Panc1 (cell line): ENCODE data around the gene EIF4G3. TPM values are rescaled to one million over a fixed set of nuclear protein-coding genes. Genes with fewer than 3 reads are reported as not detected.

Source experiments
- ATAC-seq: fragments of 200-7000 bp; cut with Tn5 transposase; 2 replicates; pipeline ENCODE4 v1.9.1; 2020; ENCODE audit warnings: mild to moderate bottlenecking, moderate library complexity
- BruUV-seq: library from RNA; stranded (reverse); fragments of 400-500 nt; replicated peaks from 2 replicates; lab custom pipeline; 2021; lab: Mats Ljungman, UMichigan
- CTCF ChIA-PET: fragments of 300-600 bp; sonication (Branson Sonifier 250); formaldehyde crosslinking; loops from one replicate; lab custom pipeline; 2022; ENCODE audit warnings: antibody characterized with exemption; lab: Charles Lee
- POLR2A ChIA-PET: fragments of 300-600 bp; sonication (Branson Sonifier 250); formaldehyde crosslinking; loops from one replicate; lab custom pipeline; 2022; ENCODE audit warnings: antibody characterized with exemption; lab: Charles Lee
- DNase-seq: peaks from one replicate; pipeline ENCODE4 v3.0.0-alpha.2; 2010; ENCODE audit warnings: low read depth, low spot score
- H3K27ac ChIP-seq: 2 replicates; pipeline ENCODE4 v1.5.1; 2011; ENCODE audit warnings: mild to moderate bottlenecking, low read length, inconsistent platforms
- H3K27me3 ChIP-seq: fragments of 200-500 bp; sonication (Bioruptor generic); 2 replicates; pipeline ENCODE4 v1.6.0; 2014; ENCODE audit warnings: low read length, inconsistent platforms; ENCODE audit not compliant: control insufficient read depth, insufficient read depth
- H3K36me3 ChIP-seq: fragments of 200-500 bp; sonication (Bioruptor generic); 2 replicates; pipeline ENCODE4 v1.5.1; 2014; ENCODE audit warnings: inconsistent platforms, mild to moderate bottlenecking, low read length, moderate library complexity; ENCODE audit not compliant: control insufficient read depth, insufficient read depth
- H3K4me1 ChIP-seq: 2 replicates; pipeline ENCODE4 v1.5.1; 2011; ENCODE audit warnings: inconsistent platforms, mild to moderate bottlenecking, low read length, moderate library complexity; ENCODE audit not compliant: control insufficient read depth, insufficient read depth
- H3K4me3 ChIP-seq, 2 experiments: 2 replicates each; pipeline ENCODE4 v1.5.1; 2011 to 2012; ENCODE audit warnings: low read depth in 2 of 2, low read length in 2 of 2, mild to moderate bottlenecking in 2 of 2, inconsistent platforms in 1 of 2, moderate library complexity in 1 of 2
- H3K9me3 ChIP-seq: fragments of 200-500 bp; sonication (Bioruptor generic); 2 replicates; pipeline ENCODE4 v1.5.1; 2014; ENCODE audit warnings: low read depth, mild to moderate bottlenecking, inconsistent platforms, low read length, moderate library complexity; ENCODE audit not compliant: control insufficient read depth, insufficient read depth
- CTCF ChIP-seq: fragments of 450-650 bp; IDR thresholded peaks from 2 replicates; pipeline ENCODE4 v1.5.1; 2017; ENCODE audit warnings: mild to moderate bottlenecking
- POLR2AphosphoS5 ChIP-seq: IDR thresholded peaks from 2 replicates; pipeline ENCODE4 v1.6.1; 2012; ENCODE audit warnings: mild to moderate bottlenecking, low read depth, low read length, moderate library complexity
- REST ChIP-seq, 2 experiments: IDR thresholded peaks; 2 replicates each; pipeline ENCODE4 v1.6.1; 2011 to 2012; ENCODE audit warnings: low read depth in 2 of 2, control low read depth in 1 of 2, low read length in 1 of 2, mild to moderate bottlenecking in 1 of 2, moderate library complexity in 1 of 2; ENCODE audit not compliant: insufficient read depth in 1 of 2
- SIN3A ChIP-seq: IDR thresholded peaks from 2 replicates; pipeline ENCODE4 v1.6.1; 2012; ENCODE audit warnings: low read depth, mild to moderate bottlenecking, low read length, moderate library complexity, borderline replicate concordance; ENCODE audit not compliant: insufficient read depth
- TCF7L2 ChIP-seq: IDR thresholded peaks from 2 replicates; pipeline ENCODE4 v1.6.1; 2011; ENCODE audit warnings: mild to moderate bottlenecking, low read depth, low read length, inconsistent platforms
- in situ Hi-C: cut with HindIII; loops from 2 replicates; pipeline ENCODE4 v1.10.0; 2016; ENCODE audit warnings: low sequenced_read_pairs, low pct_unique_long_range_greater_than_20kb
- intact Hi-C: fragments of 100-400 bp; cut with micrococcal nuclease; formaldehyde crosslinking; loops from one replicate; pipeline ENCODE4 v1.10.0; 2022; ENCODE audit not compliant: unreplicated experiment
- total RNA-seq: library from RNA; stranded (reverse); gene quantifications from one replicate; pipeline ENCODE4 v1.2.1, GENCODE V29; 2021; ENCODE audit not compliant: unreplicated experiment

EIF4G3 gene
- total RNA-seq, 1 experiment from 2014 or later = 78.6 TPM

- H3K36me3 ChIP-seq = no peaks in the 10 kb centered on the region; the same call in 1 of the 2 replicates
- H3K27ac ChIP-seq = no peak overlapping the region
- no peaks in the 10 kb centered on the region for H3K9me3 ChIP-seq
- ATAC-seq (no peak), DNase-seq (no peak)
- CTCF ChIA-PET = no interaction called here
- no peak overlapping the region for H3K4me3 ChIP-seq
- in situ Hi-C loops (no loop called here), intact Hi-C loops (no loop called here)
- TF ChIP-seq SIN3A (no peak), TCF7L2 (no peak), CTCF (no peak), POLR2AphosphoS5 (no peak), REST (IDR thresholded peaks at IDR 0.05; ENCODE audit: insufficient read depth in 1 of 2, low read depth in 2 of 2, low read length in 1 of 2) (no peak)
- POLR2A ChIA-PET = no interaction called here
- BruUV-seq = no TSS peak
- H3K27me3 ChIP-seq = no peaks in the 10 kb centered on the region
- no peaks in the 10 kb centered on the region for H3K4me1 ChIP-seq
These were observed 226.7 kb downstream of the EIF4G3 start for GRCh38 chr1:20949871-20950590.

- Histone ChIP-seq H3K9me3 (no peaks in the 10 kb centered on the region), H3K27me3 (no peaks in the 10 kb centered on the region), H3K4me3 (no peak overlapping the region), H3K36me3 (no peaks in the 10 kb centered on the region; the same call in 1 of the 2 replicates), H3K27ac (no peak overlapping the region), H3K4me1 (no peaks in the 10 kb centered on the region)
- ChIA-PET CTCF (no interaction called here), POLR2A (no interaction called here)
- DNase-seq (no peak), ATAC-seq (no peak)
- in situ Hi-C loops = no loop called here
- BruUV-seq = no TSS peak
- no peak for TF ChIP-seq SIN3A
- TF ChIP-seq POLR2AphosphoS5 = no peak
- no peak for TF ChIP-seq REST (IDR thresholded peaks at IDR 0.05; ENCODE audit: insufficient read depth in 1 of 2, low read depth in 2 of 2, low read length in 1 of 2)
- no peak for TF ChIP-seq CTCF
- no peak for TF ChIP-seq TCF7L2
- intact Hi-C loops = no loop called here
These were observed 228.6 kb downstream of the EIF4G3 start for GRCh38 chr1:20948101-20948500.
